HUES64 (cell line): ENCODE results near the gene ZMIZ2.

Source experiments
- H3K27ac ChIP-seq: 2 replicates; pipeline ENCODE4 v1.7.0; 2013; ENCODE audit warnings: low read depth, low read length, inconsistent platforms
- H3K27me3 ChIP-seq: 2 replicates; pipeline ENCODE4 v1.6.1; 2013; ENCODE audit warnings: mild to moderate bottlenecking, low read length; ENCODE audit not compliant: insufficient read depth
- H3K36me3 ChIP-seq: 2 replicates; pipeline ENCODE4 v1.6.1; 2013; ENCODE audit warnings: mild to moderate bottlenecking, low read length; ENCODE audit not compliant: insufficient read depth
- H3K4me1 ChIP-seq: 2 replicates; pipeline ENCODE4 v1.6.1; 2013; ENCODE audit warnings: mild to moderate bottlenecking, low read length, moderate library complexity; ENCODE audit not compliant: insufficient read depth
- H3K4me3 ChIP-seq: 2 replicates; pipeline ENCODE4 v1.5.1; 2013; ENCODE audit warnings: mild to moderate bottlenecking, low read length, moderate library complexity
- H3K9ac ChIP-seq: 2 replicates; pipeline ENCODE4 v1.6.1; 2013; ENCODE audit warnings: mild to moderate bottlenecking, low read depth, low read length
- H3K9me3 ChIP-seq: 2 replicates; pipeline ENCODE4 v1.6.1; 2013; ENCODE audit warnings: low read depth, low read length; ENCODE audit not compliant: insufficient read depth
- WGBS: fragments of 150-250, 120-280 bp; methylation state at CpG from one replicate; pipeline ENCODE4 v1.1.7; 2013; ENCODE audit warnings: missing lambda C conversion rate; 5-methylcytosine and 5-hydroxymethylcytosine counted together

Gene ZMIZ2

DNA sequence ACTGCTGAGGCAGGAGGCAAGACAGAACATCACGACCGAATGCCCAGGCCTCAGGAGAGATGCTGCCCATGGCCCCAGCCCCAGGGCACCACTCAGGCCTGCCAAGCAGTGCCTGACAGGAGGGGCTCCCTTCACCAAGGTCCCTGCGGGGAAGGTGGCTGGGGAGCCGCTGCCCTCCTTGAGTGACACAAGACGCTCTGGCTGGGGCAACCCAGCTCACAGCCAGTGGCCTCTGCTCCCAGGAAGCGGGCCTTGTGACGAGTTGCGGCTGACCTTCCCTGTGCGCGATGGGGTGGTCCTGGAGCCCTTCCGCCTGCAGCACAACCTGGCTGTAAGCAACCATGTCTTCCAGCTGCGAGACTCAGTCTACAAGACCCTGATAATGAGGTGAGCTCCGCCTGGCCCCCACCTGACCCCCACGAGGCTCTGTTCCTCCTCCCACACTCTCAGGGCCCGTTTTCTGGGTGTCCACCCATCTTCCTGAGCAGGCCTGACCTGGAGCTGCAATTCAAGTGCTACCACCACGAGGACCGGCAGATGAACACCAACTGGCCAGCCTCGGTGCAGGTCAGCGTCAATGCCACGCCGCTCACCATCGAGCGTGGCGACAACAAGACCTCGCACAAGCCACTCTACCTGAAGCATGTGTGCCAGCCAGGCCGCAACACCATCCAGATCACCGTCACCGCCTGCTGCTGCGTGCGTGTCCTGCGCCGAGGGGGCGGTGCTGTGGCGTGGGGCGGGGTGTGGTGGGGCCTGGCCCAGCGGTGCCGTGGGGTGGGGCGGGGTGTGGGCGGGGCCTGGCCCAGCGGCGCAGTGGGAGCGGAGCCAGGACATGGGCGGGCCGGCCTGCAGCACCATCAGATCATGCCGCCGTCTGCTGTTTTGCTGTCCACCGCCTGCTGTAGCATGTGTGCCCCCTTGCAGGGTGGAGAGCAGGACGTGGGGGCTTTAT, 12.8 kb downstream of the ZMIZ2 start:
- WGBS: 92% methylated on average over 48 of the region's 48 CpGs
- no peaks in the 10 kb centered on the region for H3K27me3 ChIP-seq
- H3K36me3 ChIP-seq: peaks cover 89% of the 10 kb centered on the region
- H3K9me3 ChIP-seq: no peaks in the 10 kb centered on the region
- no peaks in the 10 kb centered on the region for H3K4me1 ChIP-seq
- H3K4me3 ChIP-seq: no peak overlapping the region
- H3K27ac ChIP-seq: no peak overlapping the region
- no peak overlapping the region for H3K9ac ChIP-seq

DNA sequence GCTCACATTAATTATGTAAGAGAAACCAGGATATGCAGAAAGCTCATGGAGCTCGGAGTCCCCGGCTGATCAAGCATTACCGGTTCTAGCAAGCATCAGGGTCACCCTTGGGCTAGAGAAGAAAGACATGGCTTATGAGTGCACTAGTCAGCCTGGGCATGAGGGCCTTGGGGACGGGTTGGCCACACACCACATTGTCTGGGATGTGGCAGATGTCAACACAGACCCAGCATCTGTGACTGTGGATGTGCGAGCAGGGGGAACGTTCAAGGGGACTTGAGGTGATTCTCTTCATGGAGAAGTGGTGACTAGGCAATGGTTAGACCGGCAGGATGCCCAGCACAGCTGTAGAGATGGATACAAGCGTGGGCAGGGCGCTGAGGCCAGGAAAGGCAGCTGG, 13.7 kb downstream of the ZMIZ2 start:
- Histone ChIP-seq H3K9ac (no peak overlapping the region), H3K27me3 (no peaks in the 10 kb centered on the region), H3K4me1 (no peaks in the 10 kb centered on the region), H3K36me3 (peaks cover 89% of the 10 kb centered on the region), H3K4me3 (no peak overlapping the region), H3K9me3 (no peaks in the 10 kb centered on the region), H3K27ac (no peak overlapping the region)
- 94% methylated on average over 9 of the region's 9 CpGs for WGBS

DNA sequence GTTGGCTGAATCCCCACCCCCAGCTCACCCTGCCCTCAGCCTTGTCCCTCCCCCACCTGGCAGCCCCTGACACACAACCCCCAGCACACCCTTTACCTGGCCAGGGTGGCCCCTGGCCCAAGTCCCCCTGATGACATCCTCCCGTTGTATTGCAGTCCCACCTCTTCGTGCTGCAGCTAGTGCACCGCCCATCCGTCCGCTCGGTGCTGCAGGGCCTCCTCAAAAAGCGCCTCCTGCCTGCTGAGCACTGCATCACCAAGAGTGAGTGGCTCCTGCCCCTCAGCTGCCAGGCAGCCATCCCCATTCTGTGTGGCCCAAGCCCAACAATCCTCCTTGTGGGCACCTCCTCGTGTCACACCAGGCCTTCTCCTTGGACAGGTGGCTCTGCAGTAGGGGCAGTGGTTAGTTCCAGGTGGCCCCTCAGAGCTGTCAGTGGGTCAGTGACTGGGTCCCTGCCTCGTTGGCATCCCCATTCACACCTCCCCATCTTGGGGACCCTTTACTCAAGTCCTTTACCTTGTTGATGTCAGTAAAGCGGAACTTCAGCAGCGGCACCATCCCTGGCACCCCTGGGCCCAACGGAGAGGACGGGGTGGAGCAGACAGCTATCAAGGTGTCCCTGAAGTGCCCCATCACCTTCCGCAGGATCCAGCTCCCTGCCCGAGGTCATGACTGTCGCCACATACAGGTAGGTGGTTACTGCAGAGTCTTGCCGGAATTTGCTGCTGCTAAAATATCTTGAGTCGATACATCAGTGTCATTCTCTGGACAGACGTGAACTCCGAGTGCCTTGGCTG, 14.3 kb downstream of the ZMIZ2 start:
- H3K9ac ChIP-seq: no peak overlapping the region
- H3K4me3 ChIP-seq: no peak overlapping the region
- H3K27me3 ChIP-seq: no peaks in the 10 kb centered on the region
- peaks cover 90% of the 10 kb centered on the region for H3K36me3 ChIP-seq
- no peaks in the 10 kb centered on the region for H3K9me3 ChIP-seq
- 95% methylated on average over 20 of the region's 20 CpGs for WGBS
- H3K27ac ChIP-seq: no peak overlapping the region
- no peaks in the 10 kb centered on the region; the same call in 1 of the 2 replicates for H3K4me1 ChIP-seq

DNA sequence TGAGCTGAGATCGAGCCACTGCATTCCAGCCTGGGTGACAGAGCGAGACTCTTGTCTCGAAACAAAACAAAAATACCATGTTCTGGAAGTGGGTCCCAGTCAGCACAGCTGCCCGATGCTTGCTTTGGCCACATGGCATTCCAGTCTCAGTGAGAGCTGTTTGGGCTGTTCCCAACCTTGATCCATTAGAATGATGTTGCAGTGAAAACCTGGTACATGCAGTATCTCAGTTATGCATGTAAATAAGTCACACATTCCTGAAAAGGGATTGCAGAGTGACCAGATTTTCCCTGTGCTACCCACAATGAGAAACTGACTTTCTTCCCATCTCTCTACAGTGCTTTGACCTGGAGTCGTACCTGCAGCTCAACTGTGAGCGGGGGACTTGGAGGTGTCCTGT, 15.4 kb downstream of the ZMIZ2 start:
- Histone ChIP-seq H3K9me3 (no peaks in the 10 kb centered on the region), H3K4me3 (no peak overlapping the region), H3K9ac (no peak overlapping the region), H3K27me3 (no peaks in the 10 kb centered on the region), H3K36me3 (peaks cover 84% of the 10 kb centered on the region), H3K4me1 (no peaks in the 10 kb centered on the region; the same call in 1 of the 2 replicates), H3K27ac (no peak overlapping the region)
- 95% methylated on average over 6 of the region's 6 CpGs for WGBS

DNA sequence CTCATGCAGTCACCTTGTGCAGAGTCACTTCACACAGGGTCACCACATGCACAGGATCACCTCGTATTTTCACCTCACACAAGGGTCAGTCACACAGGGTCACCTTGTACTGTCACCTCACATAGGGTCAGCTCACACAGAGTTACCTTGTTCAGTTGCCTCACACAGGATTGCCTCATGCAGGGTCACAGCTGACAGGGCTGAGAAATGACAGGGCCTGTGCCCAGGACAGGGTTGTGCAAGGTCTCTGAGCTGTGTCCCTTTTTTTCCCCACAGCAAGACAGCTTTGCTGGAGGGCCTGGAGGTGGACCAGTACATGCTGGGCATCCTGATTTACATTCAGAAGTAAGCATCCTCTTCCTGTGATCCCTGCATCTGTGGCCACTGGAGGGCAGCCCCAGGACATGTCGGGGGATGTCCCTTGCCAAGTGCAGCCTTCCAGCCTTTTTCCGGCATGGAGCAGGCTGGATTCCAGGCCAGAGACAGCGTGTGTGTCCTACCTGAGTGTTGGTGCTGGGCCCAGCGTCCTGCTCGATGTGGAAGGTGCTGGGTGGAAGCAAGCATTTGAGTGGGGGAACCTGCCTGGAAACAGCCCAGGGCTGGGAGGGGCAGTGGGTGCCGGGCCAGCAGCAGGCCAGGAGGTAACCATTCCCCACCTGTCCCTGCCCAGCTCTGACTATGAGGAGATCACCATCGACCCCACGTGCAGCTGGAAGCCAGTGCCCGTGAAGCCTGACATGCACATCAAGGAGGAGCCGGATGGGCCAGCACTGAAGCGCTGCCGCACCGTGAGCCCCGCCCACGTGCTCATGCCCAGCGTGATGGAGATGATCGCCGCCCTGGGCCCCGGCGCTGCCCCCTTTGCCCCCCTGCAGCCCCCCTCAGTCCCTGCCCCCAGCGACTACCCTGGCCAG, 16.3 kb downstream of the ZMIZ2 start:
- Histone ChIP-seq H3K4me3 (no peak overlapping the region), H3K36me3 (peaks cover 78% of the 10 kb centered on the region), H3K9me3 (no peaks in the 10 kb centered on the region), H3K4me1 (no peaks in the 10 kb centered on the region; the same call in 1 of the 2 replicates), H3K9ac (no peak overlapping the region), H3K27me3 (no peaks in the 10 kb centered on the region), H3K27ac (no peak overlapping the region)
- WGBS: 95% methylated on average over 22 of the region's 22 CpGs

DNA sequence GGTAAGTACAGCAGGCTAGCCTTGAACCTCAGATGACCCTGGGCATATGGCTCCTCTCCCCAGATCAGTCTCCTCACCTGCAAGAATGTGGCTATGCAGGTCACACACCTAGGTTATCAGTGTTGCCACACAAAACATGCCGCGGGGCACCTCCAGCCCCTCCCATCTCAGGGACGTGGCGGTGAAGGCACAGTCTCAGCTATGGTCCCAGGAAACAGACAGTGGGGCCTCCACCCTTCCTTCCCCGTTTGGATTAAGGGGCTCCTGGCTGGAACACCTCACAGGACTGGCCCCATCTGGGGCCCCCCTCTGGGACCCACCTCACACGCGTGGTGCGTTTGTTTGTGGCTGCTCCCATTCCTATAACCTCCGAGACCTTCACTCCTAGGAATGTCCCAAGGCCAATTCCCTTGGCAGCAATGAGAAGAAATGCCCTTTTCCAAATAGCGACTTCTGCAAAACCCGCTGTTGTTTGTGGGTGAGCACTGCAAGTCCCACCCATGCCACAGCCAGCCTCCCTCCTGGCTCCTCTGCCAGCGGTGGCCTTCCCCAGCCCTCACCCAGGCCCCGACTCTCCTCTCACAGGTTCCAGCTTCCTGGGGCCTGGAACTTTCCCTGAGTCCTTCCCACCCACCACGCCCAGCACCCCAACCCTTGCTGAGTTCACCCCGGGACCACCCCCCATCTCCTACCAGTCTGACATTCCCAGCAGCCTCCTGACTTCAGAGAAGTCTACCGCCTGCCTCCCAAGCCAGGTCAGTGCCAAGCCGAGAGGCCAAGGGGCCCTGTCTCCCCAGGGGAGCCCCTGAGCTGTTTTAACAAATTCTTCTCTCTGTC, 17.1 kb downstream of the ZMIZ2 start:
- Histone ChIP-seq H3K4me1 (no peaks in the 10 kb centered on the region; the same call in 1 of the 2 replicates), H3K36me3 (peaks cover 69% of the 10 kb centered on the region), H3K27me3 (no peaks in the 10 kb centered on the region), H3K9me3 (no peaks in the 10 kb centered on the region), H3K27ac (no peak overlapping the region), H3K9ac (no peak overlapping the region), H3K4me3 (no peak overlapping the region)
- WGBS: 95% methylated on average over 17 of the region's 17 CpGs

DNA sequence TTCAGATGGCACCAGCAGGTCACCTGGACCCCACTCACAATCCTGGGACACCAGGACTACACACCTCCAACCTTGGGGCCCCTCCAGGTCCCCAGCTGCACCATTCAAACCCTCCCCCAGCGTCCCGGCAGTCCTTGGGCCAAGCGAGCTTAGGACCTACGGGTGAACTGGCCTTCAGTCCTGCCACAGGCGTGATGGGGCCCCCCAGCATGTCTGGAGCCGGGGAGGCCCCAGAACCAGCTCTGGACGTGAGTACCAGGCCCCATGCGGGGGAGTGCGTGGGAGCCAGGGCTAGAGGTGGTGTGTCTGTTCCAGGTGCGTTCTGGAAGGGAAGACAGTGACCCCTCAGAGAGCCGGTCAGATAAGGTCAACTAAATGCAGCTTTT, 17.8 kb downstream of the ZMIZ2 start:
- H3K4me1 ChIP-seq: no peaks in the 10 kb centered on the region; the same call in 1 of the 2 replicates
- no peak overlapping the region for H3K4me3 ChIP-seq
- H3K27me3 ChIP-seq: no peaks in the 10 kb centered on the region
- no peaks in the 10 kb centered on the region for H3K9me3 ChIP-seq
- peaks cover 63% of the 10 kb centered on the region for H3K36me3 ChIP-seq
- H3K9ac ChIP-seq: no peak overlapping the region
- WGBS: 95% methylated on average over 11 of the region's 11 CpGs
- H3K27ac ChIP-seq: no peak overlapping the region

DNA sequence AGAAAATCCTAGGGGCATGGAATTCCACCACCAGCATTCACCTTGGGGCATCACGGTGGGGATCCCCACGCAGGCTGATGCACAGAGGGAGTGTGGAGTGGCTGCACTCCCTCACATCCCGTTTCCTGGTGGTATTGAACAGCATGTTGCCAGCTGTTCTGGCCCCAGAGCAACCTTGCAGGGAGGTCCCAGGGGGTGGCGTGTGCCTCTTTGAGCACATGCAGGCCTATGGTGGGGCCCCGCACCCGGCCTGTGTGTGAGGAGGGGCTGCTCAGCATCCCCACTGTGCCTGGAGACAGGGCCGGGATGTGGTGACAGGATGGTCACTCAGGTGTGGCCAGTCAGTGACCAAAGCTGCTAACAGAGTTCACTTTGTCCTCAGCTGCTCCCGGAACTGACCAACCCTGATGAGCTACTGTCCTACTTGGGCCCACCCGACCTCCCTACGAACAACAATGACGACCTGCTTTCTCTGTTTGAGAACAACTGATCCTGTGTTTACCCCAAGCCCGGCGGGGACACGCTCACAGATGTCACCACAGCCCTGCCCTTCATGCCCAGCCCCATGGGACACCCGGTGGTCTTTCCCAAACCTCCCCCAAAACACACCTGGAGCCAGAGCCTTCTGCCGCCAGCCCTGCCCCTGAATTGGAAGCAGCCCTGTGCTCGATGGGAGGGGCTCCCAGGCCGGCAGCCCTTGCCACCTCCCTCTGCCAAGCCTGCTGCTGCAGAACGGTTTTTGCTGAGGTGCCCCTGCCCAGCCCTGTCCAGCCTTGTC, 18.7 kb downstream of the ZMIZ2 start:
- peaks cover 55% of the 10 kb centered on the region for H3K36me3 ChIP-seq
- no peaks in the 10 kb centered on the region; the same call in 1 of the 2 replicates for H3K4me1 ChIP-seq
- H3K4me3 ChIP-seq: no peak overlapping the region
- H3K9me3 ChIP-seq: no peaks in the 10 kb centered on the region
- no peaks in the 10 kb centered on the region for H3K27me3 ChIP-seq
- H3K27ac ChIP-seq: no peak overlapping the region
- no peak overlapping the region for H3K9ac ChIP-seq
- WGBS: 92% methylated on average over 19 of the region's 19 CpGs

DNA sequence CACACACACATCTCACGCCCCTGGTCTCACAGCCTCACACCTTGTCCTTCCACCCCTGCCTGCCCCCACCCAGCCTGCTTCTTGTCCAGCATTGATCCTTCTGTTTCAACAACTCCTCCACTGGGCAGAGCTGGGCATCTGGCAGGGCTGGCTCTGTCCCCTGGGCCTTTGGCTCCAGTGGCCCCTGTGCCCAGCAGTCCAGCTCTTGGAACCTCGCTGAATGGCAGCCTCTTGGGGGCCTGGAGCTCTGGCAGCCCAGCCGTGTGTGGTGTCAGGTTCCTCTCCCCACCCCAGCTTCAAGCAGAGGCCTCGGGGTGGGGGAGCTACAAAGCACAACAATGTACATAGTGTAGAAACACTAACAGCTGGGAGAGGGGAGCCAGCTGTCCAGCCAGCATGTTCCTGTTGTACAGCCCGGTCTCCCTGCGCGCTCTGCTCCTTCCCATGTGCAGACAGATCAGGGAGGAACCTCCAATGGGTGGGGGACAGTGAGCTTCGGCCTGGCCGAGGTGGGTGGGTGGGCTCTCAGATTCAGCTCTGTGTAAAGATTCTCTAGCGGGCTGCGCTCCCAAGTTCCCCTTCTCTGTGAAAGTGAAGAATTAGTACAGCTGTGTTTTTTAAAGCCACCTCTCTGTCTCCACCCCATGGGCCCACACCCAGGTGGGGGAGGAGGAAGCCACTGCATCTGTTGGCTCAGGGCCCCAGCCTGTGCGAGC, 19.4 kb downstream of the ZMIZ2 start:
- Histone ChIP-seq H3K27me3 (no peaks in the 10 kb centered on the region), H3K4me3 (no peak overlapping the region), H3K36me3 (peaks cover 48% of the 10 kb centered on the region), H3K9ac (no peak overlapping the region), H3K9me3 (no peaks in the 10 kb centered on the region), H3K27ac (no peak overlapping the region), H3K4me1 (no peaks in the 10 kb centered on the region; the same call in 1 of the 2 replicates)
- 82% methylated on average over 12 of the region's 12 CpGs for WGBS
